Retinal pigment epithelial cell (primary cell): ENCODE data around the gene LZTFL1.

Source experiments
- DNase-seq: peaks from one replicate; pipeline ENCODE4 v3.0.0-alpha.2; 2010; ENCODE audit warnings: low read depth
- H3K4me3 ChIP-seq: 2 replicates; pipeline ENCODE4 v1.5.1; 2011; ENCODE audit warnings: mild to moderate bottlenecking, low read length, control low read depth, moderate library complexity
- TF ChIP-seq, protein P1 (sequence below): conservative IDR thresholded peaks from 2 replicates; pipeline ENCODE4 v1.5.1; 2011; ENCODE audit warnings: low read depth, low read length, control low read depth, inconsistent platforms

The LZTFL1 gene

DNA sequence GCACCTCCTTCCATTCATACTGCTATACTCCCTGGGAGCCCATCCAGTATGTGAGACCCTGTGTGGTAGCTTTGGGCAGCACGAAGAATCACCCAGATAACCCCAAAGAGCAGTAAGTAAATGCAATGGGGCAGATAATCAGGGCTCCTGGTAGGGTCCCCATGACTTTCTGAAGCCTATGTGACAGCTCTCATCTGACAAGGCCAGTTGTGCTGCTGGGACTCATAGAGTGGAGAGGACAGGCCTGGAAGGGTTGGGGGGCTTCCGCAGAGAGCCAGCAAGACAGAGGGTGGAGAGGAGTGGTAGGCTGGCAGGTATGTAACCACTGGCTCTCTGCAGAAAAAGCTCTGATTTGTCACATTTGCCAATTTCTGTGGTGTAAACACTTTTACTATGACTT, 42.3 kb downstream of the LZTFL1 start:
- no peak overlapping the region for H3K4me3 ChIP-seq
- TF ChIP-seq, protein P1, sequence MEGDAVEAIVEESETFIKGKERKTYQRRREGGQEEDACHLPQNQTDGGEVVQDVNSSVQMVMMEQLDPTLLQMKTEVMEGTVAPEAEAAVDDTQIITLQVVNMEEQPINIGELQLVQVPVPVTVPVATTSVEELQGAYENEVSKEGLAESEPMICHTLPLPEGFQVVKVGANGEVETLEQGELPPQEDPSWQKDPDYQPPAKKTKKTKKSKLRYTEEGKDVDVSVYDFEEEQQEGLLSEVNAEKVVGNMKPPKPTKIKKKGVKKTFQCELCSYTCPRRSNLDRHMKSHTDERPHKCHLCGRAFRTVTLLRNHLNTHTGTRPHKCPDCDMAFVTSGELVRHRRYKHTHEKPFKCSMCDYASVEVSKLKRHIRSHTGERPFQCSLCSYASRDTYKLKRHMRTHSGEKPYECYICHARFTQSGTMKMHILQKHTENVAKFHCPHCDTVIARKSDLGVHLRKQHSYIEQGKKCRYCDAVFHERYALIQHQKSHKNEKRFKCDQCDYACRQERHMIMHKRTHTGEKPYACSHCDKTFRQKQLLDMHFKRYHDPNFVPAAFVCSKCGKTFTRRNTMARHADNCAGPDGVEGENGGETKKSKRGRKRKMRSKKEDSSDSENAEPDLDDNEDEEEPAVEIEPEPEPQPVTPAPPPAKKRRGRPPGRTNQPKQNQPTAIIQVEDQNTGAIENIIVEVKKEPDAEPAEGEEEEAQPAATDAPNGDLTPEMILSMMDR: no peak
- DNase-seq: no peak

GRCh38 chr3:45798034-45798433, 43.9 kb downstream of the LZTFL1 start:
- TF ChIP-seq, protein P1: no peak
- H3K4me3 ChIP-seq: no peak overlapping the region
- no peak for DNase-seq

DNA sequence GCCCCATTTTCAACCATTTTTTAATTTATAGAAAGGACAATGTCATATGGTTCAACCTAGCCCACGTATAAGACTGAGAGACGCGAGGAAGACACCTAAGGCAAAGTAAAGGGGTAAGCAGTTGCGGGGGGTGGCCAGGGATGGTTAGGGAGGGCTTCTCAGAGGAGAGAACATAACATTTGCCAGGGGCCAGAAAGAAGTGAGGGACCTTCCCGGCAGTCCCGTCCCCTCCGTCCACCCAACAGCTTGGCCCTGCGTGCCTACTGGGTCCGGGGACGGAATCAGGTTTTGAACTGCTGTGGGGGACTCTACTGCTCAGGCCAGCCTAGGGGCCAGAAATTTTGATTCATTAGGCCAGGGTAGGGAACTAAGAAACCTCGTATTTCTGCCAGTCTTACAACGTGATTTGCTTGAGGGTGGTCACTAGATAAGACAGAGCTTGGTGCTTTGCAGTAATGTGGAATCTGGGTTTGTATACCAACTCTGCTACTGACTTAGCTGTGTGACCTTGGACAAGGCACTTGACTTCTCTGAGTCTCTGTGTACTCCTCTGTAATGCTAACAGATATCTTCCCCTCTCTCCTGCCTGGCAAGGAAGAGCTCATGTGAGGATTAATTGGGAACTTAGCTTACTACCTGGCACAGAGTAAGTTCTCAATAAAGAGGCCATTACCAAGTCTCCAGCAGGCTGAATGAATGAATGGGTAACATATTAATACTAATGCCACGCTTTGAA, 44.8 kb downstream of the LZTFL1 start:
- H3K4me3 ChIP-seq: peak overlapping the region; percentile 83
- TF ChIP-seq, protein P1: no peak
- no peak for DNase-seq

GRCh38 chr3:45795882-45796765, 45.8 kb downstream of the LZTFL1 start, which contains the start of gene SLC6A20:
Gene SLC6A20, minus strand, starts transcription at chr3:45796536. Its CDS starts 117 bp downstream, at chr3:45796419.
- DNase-seq: peak; percentile 30
- H3K4me3 ChIP-seq: peak within 1 kb of the TSS; percentile 83
- TF ChIP-seq, protein P1: no peak

GRCh38 chr3:45795509-45795881, 46.4 kb downstream of the LZTFL1 start:
- peak overlapping the region; percentile 83 for H3K4me3 ChIP-seq
- TF ChIP-seq, protein P1: no peak
- DNase-seq: no peak

DNA sequence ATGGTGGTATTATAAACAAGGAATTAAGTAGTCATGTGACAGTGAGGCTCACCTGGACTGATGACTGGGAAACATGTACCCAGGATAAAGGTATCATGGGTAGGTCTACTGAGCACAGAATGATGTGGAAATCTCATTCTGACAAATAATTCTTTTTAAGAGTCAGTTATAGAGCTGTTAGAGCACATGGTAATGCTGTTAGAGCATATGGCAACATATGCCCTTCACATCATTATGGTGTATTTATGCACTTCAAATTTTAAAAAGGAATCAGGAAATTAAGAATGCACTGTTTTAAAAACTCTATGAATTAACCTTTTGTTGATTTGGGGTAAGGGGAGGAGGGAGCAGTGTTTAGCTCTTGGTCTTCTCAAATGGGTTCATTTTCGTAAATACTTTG, 47.3 kb downstream of the LZTFL1 start:
- TF ChIP-seq, protein P1: no peak
- no peak for DNase-seq
- peak overlapping the region; percentile 83 for H3K4me3 ChIP-seq
